ENCODE results near the gene CCDC18. TPM values are rescaled to one million over a fixed set of nuclear protein-coding genes. Genes with fewer than 3 reads are reported as not detected.

CCDC18 gene
- polyA plus RNA-seq, 3 donors: 2.8 to 5.9 (median 4.4) TPM

GRCh38 chr1:93323185-93323820, 142.8 kb downstream of the CCDC18 start:
- H4K20me1 ChIP-seq (ENCODE audit: insufficient read depth, low read length): no peaks in the 10 kb centered on the region
- no peaks in the 10 kb centered on the region for H3K27me3 ChIP-seq (ENCODE audit: control insufficient read depth in 2 of 2, insufficient read depth in 2 of 2, low read length in 2 of 2)
- H3K4me1 ChIP-seq (ENCODE audit: control insufficient read depth in 1 of 2, insufficient read depth in 2 of 2, low read length in 2 of 2): no peaks in the 10 kb centered on the region
- TF ChIP-seq, protein P1, sequence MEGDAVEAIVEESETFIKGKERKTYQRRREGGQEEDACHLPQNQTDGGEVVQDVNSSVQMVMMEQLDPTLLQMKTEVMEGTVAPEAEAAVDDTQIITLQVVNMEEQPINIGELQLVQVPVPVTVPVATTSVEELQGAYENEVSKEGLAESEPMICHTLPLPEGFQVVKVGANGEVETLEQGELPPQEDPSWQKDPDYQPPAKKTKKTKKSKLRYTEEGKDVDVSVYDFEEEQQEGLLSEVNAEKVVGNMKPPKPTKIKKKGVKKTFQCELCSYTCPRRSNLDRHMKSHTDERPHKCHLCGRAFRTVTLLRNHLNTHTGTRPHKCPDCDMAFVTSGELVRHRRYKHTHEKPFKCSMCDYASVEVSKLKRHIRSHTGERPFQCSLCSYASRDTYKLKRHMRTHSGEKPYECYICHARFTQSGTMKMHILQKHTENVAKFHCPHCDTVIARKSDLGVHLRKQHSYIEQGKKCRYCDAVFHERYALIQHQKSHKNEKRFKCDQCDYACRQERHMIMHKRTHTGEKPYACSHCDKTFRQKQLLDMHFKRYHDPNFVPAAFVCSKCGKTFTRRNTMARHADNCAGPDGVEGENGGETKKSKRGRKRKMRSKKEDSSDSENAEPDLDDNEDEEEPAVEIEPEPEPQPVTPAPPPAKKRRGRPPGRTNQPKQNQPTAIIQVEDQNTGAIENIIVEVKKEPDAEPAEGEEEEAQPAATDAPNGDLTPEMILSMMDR (IDR thresholded peaks at IDR 0.05): no peak
- H3K4me3 ChIP-seq (replicated peaks in 1 of 3; ENCODE audit: low read depth in 2 of 3, low read length in 3 of 3): no peak overlapping the region
- Mint-ChIP-seq H3K4me1 (peaks cover under 1% of the 10 kb centered on the region), H3K27me3 (ENCODE audit: low read depth in 3 of 3) (peaks cover 0 to 4% (median 0%) of the 10 kb centered on the region in 3 donors), H3K36me3 (peaks cover 0 to 8% of the 10 kb centered on the region in 2 donors), H3K27ac (no peak overlapping the region), H3K4me3 (no peak overlapping the region), H3K9me3 (no peaks in the 10 kb centered on the region)
- no peak overlapping the region for H3K9ac ChIP-seq (ENCODE audit: insufficient read depth, low read length, poor library complexity, severe bottlenecking)
- WGBS (ENCODE audit: insufficient coverage): 78% methylated on average over 1 of the region's 3 CpGs
- H3K4me2 ChIP-seq (replicated peaks; ENCODE audit: extremely low read depth, low read length, poor library complexity, severe bottlenecking): no peak overlapping the region
- H2AFZ ChIP-seq (ENCODE audit: insufficient read depth, low read depth, low read length, poor library complexity, severe bottlenecking): no peak overlapping the region
- H3K27ac ChIP-seq (ENCODE audit: low read depth in 1 of 2, low read length in 2 of 2): no peak overlapping the region
- H3K36me3 ChIP-seq (replicated peaks in 1 of 2; ENCODE audit: control insufficient read depth in 1 of 2, insufficient read depth in 2 of 2, low read length in 2 of 2): no peaks in the 10 kb centered on the region
- no peaks in the 10 kb centered on the region for H3K79me2 ChIP-seq (ENCODE audit: insufficient read depth, low read length)
- no peaks in the 10 kb centered on the region for H3K9me3 ChIP-seq (replicated peaks in 1 of 2; ENCODE audit: control insufficient read depth in 1 of 2, insufficient read depth in 1 of 2, low read length in 2 of 2)
- intact Hi-C loops (cut with micrococcal nuclease): no loop called here
- no peak for DNase-seq

GRCh38 chr1:93324486-93325464, 144.3 kb downstream of the CCDC18 start:
- H3K36me3 Mint-ChIP-seq: peaks cover 0 to 8% of the 10 kb centered on the region in 2 donors
- Histone ChIP-seq H3K9me3 (replicated peaks in 1 of 2; ENCODE audit: control insufficient read depth in 1 of 2, insufficient read depth in 1 of 2, low read length in 2 of 2) (no peaks in the 10 kb centered on the region), H4K20me1 (ENCODE audit: insufficient read depth, low read length) (no peaks in the 10 kb centered on the region), H3K4me3 (replicated peaks in 1 of 3; ENCODE audit: low read depth in 2 of 3, low read length in 3 of 3) (no peak overlapping the region), H2AFZ (ENCODE audit: insufficient read depth, low read depth, low read length, poor library complexity, severe bottlenecking) (no peak overlapping the region), H3K9ac (ENCODE audit: insufficient read depth, low read length, poor library complexity, severe bottlenecking) (no peak overlapping the region), H3K27me3 (ENCODE audit: control insufficient read depth in 2 of 2, insufficient read depth in 2 of 2, low read length in 2 of 2) (no peaks in the 10 kb centered on the region), H3K27ac (ENCODE audit: low read depth in 1 of 2, low read length in 2 of 2) (no peak overlapping the region), H3K4me2 (replicated peaks; ENCODE audit: extremely low read depth, low read length, poor library complexity, severe bottlenecking) (no peak overlapping the region), H3K79me2 (ENCODE audit: insufficient read depth, low read length) (no peaks in the 10 kb centered on the region), H3K36me3 (replicated peaks in 1 of 2; ENCODE audit: control insufficient read depth in 1 of 2, insufficient read depth in 2 of 2, low read length in 2 of 2) (no peaks in the 10 kb centered on the region), H3K4me1 (ENCODE audit: control insufficient read depth in 1 of 2, insufficient read depth in 2 of 2, low read length in 2 of 2) (no peaks in the 10 kb centered on the region)
- intact Hi-C loops (cut with micrococcal nuclease): no loop called here
- no peak overlapping the region for H3K27ac Mint-ChIP-seq
- H3K4me1 Mint-ChIP-seq: no peaks in the 10 kb centered on the region
- TF ChIP-seq, protein P1 (IDR thresholded peaks at IDR 0.05): no peak
- peaks cover 0 to 1% (median 0%) of the 10 kb centered on the region in 7 donors for H3K9me3 Mint-ChIP-seq
- peaks cover 0 to 4% (median 0%) of the 10 kb centered on the region in 3 donors for H3K27me3 Mint-ChIP-seq (ENCODE audit: low read depth in 3 of 3)
- no peak overlapping the region for H3K4me3 Mint-ChIP-seq
- WGBS (ENCODE audit: insufficient coverage): no CpG with 5 or more reads among the region's 8 CpGs
- no peak for DNase-seq

Small RNAs within 50 kb of the gene (small RNA-seq; reads per million reads assigned to genes)
- not detected for gene AC126124.1 (ENCODE audit: insufficient read length, low read depth)
- not detected for gene AL139421.1 (ENCODE audit: insufficient read length, low read depth)

Other genes with a start within 250 kb of the CCDC18 start
- 1 to 10 TPM in 1 of 3 donors, under 1 TPM in 2; 0.45 to 1.4 (median 0.83) TPM for gene DIPK1A, start 219.3 kb upstream of the CCDC18 start, polyA plus RNA-seq
- gene MTF2, start 101.4 kb upstream of the CCDC18 start, polyA plus RNA-seq: 10 to 100 TPM; 16.0 to 56.3 (median 32.5) TPM
- 10 to 100 TPM; 30.0 to 75.8 (median 62.8) TPM for gene TMED5, start 311 bp upstream of the CCDC18 start, polyA plus RNA-seq
- gene DR1, start 165.2 kb downstream of the CCDC18 start, polyA plus RNA-seq: 10 to 100 TPM; 13.5 to 61.8 (median 61.0) TPM